NCI-H69 (cell line): ENCODE results near the gene MBP.

ENCODE experiments used
- DNase-seq: peaks from one replicate; lab custom pipeline; 2025; lab: John Stamatoyannopoulos, UW

The MBP gene

DNA sequence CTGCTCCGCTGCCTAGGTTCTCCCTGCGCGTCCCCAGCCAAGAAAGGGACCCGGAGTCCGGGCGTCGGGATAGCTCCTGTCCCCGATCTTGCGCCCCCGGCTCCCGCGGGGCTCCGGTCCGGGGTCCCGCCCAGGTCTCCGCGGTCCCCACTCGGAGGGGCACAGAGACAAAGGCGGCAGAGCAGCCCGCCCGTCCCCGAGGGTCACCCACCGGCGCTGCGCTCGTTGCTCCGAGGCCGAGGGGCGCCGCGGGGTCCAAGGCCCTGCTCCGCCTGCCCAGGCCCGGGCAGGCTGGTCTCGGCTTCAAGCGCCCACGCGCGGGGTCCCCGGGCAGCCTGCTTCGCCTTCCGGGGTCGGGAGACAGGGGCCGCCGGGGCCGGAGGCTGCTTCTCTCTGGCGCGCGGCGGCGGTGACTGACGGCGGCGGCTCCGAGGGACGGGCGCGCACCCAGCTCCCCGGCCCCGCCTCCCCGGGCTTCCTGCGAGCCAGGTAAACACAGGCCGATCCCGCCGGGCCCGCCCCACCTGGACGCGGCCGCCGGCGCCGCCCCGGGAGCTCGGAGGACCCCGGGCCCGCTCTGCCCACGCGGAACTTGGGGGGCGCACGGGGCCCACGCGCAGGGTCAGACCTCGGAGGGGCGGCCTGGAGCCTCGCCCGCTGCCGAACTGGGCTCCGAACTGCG lies at the start of gene MBP:
MBP (minus strand) TSS at position 415 of the 682 bp plus-strand sequence. CDS start 27,522 bp downstream, outside the sequence.
- peak; percentile 93 for DNase-seq

GRCh38 chr18:77181950-77182707 lies 49.5 kb upstream of the MBP start:
- DNase-seq: no peak

GRCh38 chr18:77178559-77178958 lies 46.0 kb upstream of the MBP start:
- DNase-seq: no peak

- DNase-seq: no peak
Measured at GRCh38 chr18:77177009-77177408, 44.4 kb upstream of the MBP start.

DNA sequence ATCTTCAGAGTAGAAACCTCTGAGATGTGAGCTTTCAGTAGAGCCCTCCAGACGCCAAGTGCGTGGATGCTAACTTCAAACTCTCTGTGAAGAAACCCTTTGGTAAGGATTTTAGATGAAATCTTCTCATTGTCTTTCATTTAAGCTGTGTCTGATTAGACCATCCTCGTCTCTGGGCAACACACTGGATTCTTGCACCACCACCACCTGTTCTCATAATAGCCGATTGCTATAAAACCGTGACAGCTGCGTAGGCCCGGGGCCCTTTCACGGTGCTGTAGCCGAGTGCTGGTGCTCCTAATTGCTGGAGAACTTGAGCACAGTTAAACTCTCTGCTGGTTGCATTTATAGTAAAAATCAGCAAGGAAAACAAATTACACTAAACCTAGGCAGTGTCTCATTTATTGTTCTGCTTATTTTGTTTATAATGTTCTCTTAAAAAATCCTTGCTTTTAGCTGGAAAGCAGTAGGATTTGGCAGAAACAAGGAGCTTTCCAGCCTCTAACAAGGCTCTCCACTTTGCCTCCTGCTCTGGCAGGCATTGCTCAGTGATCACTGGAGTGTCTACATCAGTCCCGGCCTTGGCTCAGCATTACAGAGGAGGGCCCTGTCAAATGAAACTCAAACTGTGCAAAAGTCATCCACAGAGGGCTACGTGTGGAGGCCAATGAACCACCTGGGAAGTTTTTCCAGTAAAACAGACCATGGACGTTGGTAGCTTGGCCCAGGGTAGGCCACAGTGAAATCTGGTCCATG lies 40.9 kb upstream of the MBP start:
- no peak for DNase-seq

- DNase-seq: no peak
Measured at GRCh38 chr18:77170890-77171410, 38.4 kb upstream of the MBP start.

DNA sequence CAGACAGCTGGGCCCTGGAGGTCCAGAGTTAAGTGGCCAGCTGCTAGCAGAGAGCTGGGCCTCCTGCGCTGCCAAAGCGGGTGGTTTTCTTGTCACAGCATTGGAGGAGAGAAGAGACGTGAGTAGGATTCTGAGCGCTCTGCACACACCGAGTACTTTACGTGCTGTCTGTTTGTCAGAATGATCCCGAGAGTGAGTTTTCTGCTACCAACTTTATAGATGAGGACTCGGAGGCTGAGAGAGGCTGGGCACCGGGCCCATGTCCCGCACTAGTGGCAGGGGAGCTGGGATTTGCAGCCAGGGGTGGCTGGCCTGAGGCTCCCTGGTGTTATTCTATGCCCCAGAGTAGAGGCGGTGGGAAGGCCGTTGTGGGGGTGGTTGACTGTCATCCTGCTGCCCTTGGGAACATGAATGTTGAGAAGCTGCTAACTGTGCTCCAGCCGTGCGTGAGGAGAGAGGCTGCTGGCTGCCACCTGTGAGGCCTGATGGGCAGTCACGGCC lies 36.3 kb upstream of the MBP start:
- no peak for DNase-seq

- no peak for DNase-seq
Measured at GRCh38 chr18:77167251-77167650, 34.7 kb upstream of the MBP start.

- no peak for DNase-seq
Measured at GRCh38 chr18:77166523-77166922, 33.9 kb upstream of the MBP start.

- no peak for DNase-seq
Measured at GRCh38 chr18:77165503-77166188, 33.1 kb upstream of the MBP start.

DNA sequence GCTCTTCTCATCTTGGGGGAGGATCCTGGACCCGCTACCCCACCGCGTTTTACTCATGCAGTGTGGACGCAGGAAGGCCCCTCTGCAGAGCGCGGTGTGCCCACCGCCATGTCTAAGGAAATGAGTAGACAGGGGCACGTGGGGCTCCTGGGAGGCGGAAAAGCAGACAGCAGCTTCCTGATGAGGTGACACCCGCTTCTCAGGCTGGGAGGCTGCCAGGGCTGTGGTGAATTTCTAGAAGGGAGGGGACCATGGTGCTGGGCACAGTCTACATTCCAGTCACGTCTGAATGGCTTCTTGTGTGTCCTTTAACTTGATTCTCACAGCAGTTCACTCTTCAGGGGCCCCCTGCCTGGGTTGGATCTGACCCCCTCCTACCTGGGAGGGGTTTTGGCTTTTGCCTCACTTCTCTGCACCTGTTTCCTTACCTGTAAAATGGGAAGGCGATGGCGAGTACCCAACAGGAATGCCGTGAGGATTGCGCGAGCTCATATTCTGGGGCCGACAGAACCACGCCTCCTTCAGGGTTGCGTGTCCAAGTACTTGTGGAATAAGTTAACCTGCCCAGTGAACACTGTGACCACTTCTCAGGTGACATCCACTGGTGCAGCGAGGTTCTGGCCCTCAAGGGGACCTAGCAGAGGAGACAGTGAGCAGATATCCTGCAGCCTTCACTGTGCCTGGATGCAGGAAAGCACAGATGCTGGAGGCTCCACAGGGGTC lies 32.3 kb upstream of the MBP start:
- no peak for DNase-seq

DNA sequence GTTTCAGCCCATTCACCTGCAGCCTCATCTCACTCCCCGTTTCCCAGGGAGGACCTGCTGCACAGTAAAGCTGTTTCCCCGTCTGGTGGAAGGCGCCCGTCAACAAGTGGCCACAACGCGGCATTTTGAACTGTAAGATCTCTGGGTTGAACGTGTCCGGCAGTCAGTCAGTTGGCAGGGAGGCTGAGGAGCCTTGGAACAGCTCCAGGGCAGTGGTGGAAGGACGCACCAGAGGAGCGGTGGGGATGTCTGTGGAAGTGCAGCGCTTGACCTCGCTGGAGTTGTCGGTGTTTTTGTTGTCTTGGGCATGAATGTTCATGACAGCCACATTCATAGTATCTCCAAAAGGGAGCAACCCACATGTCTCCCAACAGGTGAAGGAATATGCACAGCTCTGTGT lies 31.4 kb upstream of the MBP start:
- DNase-seq: no peak

DNA sequence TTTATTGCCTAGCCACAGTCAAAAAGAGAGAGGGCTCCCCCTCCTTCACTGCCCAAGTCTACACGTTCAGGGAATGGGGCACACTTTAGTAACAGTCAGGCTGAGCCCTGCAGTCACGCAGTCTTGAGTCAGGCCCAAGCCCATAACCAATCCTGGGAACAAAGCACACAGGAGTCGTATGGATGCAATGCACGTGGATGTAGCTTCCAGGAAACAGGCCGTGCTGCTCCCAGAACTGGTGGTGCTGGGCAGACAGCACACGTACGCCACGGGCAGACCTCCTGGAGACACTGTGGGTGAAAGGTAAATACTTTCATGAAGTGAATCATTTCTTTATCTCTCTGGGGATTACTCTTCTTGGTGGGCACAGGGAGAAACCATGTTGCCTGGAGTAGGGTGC lies 30.0 kb upstream of the MBP start:
- DNase-seq: no peak

GRCh38 chr18:77161961-77162360 lies 29.4 kb upstream of the MBP start:
- peak; percentile 39 for DNase-seq

GRCh38 chr18:77161383-77161782 lies 28.8 kb upstream of the MBP start:
- DNase-seq: no peak

DNA sequence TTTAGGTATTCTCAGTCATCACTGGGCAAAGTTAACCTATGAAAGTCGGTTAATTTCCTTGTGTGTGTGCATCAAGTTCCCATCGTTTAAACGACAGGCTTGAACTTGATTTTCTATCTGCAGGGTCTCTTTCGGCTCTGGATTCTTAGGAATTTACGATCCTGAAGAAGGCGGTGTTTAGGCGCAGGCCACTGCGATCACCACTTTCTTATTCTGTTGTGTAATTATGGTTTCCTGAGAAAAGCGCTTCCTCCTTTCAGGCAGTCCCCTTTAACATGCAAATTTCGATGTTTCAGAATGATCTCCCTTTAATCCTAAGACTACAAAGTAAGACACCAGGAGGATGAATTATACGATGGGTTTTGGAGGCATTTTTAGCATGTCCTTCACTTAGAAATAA lies 27.9 kb upstream of the MBP start:
- no peak for DNase-seq

- no peak for DNase-seq
Measured at GRCh38 chr18:77157312-77157711, 24.7 kb upstream of the MBP start.

DNA sequence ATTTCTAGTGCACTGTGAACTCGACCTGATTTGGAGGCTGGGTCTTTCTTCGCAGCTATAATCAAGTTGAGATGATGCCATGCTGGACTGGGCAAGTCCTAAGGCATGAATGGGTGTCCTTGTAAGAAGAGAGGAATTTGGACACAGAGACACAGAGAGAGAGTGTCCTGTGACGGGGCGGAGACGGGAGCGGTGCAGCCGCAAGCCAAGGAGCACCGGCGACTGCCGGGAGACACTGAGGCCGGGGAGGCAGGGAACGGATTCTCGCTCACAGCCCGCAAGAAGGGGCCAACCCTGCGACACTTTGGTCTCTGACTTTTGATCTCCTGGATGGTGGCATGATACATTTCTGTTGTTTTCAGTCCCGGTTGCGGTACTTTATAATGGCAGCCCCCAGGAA lies 22.4 kb upstream of the MBP start:
- DNase-seq: no peak

GRCh38 chr18:77153404-77153803 lies 20.8 kb upstream of the MBP start:
- DNase-seq: peak; percentile 20

DNA sequence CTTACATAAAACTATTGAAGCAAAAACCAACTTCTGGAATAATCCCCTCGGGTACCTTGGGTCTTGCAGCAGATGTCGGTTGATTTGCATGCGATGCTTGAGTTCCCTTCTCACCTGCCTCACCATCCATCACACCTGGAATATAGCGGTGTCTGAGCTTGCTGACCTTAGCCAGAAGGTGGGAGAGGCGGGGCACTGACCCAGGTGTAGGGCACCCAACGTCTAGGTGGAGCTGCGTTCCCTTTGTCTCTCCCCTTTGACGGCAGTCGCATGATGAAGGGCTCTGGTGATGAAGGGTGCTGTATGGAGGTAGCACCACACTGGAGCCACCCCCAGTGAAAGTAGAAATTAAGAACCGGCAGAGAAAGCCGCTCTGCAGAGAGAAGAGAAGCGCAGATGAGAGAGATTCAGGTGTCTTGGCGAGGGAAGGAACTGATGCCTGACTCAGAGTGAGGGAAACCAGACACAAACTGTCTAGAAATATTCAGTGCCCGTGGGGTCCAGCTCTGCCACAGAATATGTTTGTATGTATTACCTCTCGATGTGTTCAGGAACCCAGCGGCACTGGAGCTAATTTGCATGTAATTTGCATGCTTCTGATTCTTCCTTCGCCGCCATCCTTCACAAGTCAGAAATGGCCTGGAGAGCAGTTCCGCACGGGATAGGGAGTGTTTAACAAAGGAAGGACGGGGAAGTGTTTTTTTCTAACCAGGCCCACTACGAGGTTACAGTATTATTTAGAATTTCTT lies 19.4 kb upstream of the MBP start:
- DNase-seq: no peak
